Measurements from ENCODE around the gene C17orf58.

DNA sequence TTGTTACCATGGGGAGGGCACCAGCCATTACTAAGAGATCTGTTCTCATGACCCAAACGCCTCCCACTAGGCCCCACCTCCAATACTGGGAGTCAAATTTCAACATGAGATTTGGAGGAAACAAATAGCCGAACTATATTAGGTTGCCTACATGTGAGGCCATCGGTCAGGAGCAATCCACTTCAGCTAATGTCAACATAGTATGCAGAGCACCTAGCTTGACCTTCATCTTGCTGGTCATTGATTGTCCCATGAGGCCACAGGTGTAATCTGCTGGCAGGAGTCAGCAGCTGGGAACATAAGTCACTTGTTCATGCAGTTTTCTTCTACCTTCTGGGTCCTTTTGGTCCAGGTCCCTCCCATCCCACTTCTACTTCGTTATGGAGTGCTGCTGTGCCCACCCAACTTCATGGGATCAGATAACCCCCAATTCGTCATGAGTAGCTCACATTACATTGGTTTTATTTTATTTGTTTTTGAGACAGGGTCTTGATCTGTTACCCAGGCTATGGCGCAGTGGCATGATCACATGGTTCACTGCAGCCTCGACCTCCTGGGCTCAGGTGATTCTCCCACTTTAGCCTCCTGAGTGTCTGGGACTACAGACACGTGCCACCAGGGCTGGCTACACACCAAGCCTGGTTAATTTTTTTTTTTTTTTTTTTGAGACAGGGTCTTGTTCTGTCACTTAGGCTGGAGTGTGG, 33.4 kb upstream of the C17orf58 start:
- TF ChIP-seq, protein P1, sequence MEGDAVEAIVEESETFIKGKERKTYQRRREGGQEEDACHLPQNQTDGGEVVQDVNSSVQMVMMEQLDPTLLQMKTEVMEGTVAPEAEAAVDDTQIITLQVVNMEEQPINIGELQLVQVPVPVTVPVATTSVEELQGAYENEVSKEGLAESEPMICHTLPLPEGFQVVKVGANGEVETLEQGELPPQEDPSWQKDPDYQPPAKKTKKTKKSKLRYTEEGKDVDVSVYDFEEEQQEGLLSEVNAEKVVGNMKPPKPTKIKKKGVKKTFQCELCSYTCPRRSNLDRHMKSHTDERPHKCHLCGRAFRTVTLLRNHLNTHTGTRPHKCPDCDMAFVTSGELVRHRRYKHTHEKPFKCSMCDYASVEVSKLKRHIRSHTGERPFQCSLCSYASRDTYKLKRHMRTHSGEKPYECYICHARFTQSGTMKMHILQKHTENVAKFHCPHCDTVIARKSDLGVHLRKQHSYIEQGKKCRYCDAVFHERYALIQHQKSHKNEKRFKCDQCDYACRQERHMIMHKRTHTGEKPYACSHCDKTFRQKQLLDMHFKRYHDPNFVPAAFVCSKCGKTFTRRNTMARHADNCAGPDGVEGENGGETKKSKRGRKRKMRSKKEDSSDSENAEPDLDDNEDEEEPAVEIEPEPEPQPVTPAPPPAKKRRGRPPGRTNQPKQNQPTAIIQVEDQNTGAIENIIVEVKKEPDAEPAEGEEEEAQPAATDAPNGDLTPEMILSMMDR (IDR thresholded peaks at IDR 0.05; ENCODE audit: poor library complexity): no peak
- TF ChIP-seq EZH2 (IDR thresholded peaks at IDR 0.05; ENCODE audit: borderline replicate concordance): no peak
- no peak for TF ChIP-seq EZH2phosphoT487 (IDR thresholded peaks at IDR 0.05; ENCODE audit: low read depth, severe bottlenecking, unreplicated experiment)

Measured in hepatocyte (in vitro differentiated cells).